Vagina (tissue), 2 donors: ENCODE data around the gene SDCBP2. TPM values are rescaled to one million over a fixed set of nuclear protein-coding genes. Genes with fewer than 3 reads are reported as not detected.

ENCODE experiments used
- DNase-seq, 2 donors: peaks; one replicate each; pipeline ENCODE4 v3.0.0-alpha.2; 2017; ENCODE audit errors: extremely low spot score in 2 of 2
- H3K27ac ChIP-seq: fragments of 200-600 bp; sonication (generic); one replicate; pipeline ENCODE4 v1.5.1; 2019
- H3K27me3 ChIP-seq: fragments of 200-600 bp; sonication (generic); one replicate; pipeline ENCODE4 v1.5.1; 2019
- H3K36me3 ChIP-seq, 2 donors: fragments of 200-600 bp; sonication (generic); one replicate each; pipeline ENCODE4 v1.5.1; 2017 to 2019
- H3K4me1 ChIP-seq: fragments of 200-600 bp; sonication (generic); one replicate; pipeline ENCODE4 v1.5.1; 2019
- H3K4me3 ChIP-seq, 2 donors: fragments of 200-600 bp; sonication (generic); 1 replicate in 1 of 2; 2 replicates in 1 of 2; pipeline ENCODE4 v1.5.1; 2016 to 2019
- H3K9me3 ChIP-seq: fragments of 200-600 bp; sonication (generic); one replicate; pipeline ENCODE4 v1.5.1; 2019
- CTCF ChIP-seq, 3 experiments: fragments of 450-650 bp in 2 of 3; fragments of 200-600 bp in 1 of 3; sonication (generic) in 1 of 3; IDR thresholded peaks; one replicate each; pipeline ENCODE4 v1.5.1; 2017 to 2019; ENCODE audit warnings: antibody characterized with exemption in 3 of 3, mild to moderate bottlenecking in 2 of 3, moderate library complexity in 2 of 3
- POLR2A ChIP-seq, 2 donors: fragments of 450-650 bp; IDR thresholded peaks; one replicate each; pipeline ENCODE4 v1.6.1; 2017; ENCODE audit warnings: antibody characterized with exemption in 2 of 2, mild to moderate bottlenecking in 2 of 2, moderate library complexity in 2 of 2
- POLR2AphosphoS5 ChIP-seq, 2 donors: sonication (generic); formaldehyde crosslinking; IDR thresholded peaks; one replicate each; pipeline ENCODE4 v1.9.0; 2017; ENCODE audit warnings: antibody characterized with exemption in 2 of 2, mild to moderate bottlenecking in 2 of 2, low read depth in 1 of 2; ENCODE audit not compliant: insufficient read depth in 1 of 2
- intact Hi-C: fragments of 100-400 bp; cut with DNase I; formaldehyde crosslinking; loops from one replicate; pipeline ENCODE4 v1.15.1; 2023
- total RNA-seq: library from RNA; depleted of rRNA; stranded (reverse); fragments of >200 nt; gene quantifications from one replicate; pipeline ENCODE4 v1.2.3, GENCODE V29; 2016

The SDCBP2 gene
- total RNA-seq, 1 donor from 2014 or later: 43.5 TPM

- DNase-seq: no peak
- H3K36me3 ChIP-seq: no peaks in the 10 kb centered on the region
- intact Hi-C loops: no loop called here
Observed at GRCh38 chr20:1267809-1268374, 61.0 kb downstream of the SDCBP2 start.

GRCh38 chr20:1267161-1267560 is 61.8 kb downstream of the SDCBP2 start:
- peak overlapping the region; percentile 80 to 93 for H3K4me3 ChIP-seq
- peaks cover 19% of the 10 kb centered on the region for H3K4me1 ChIP-seq
- no peaks in the 10 kb centered on the region for H3K27me3 ChIP-seq
- no peak for TF ChIP-seq CTCF (IDR thresholded peaks at IDR 0.05)
- no peak for TF ChIP-seq POLR2AphosphoS5 (IDR thresholded peaks at IDR 0.05; ENCODE audit: insufficient read depth in 1 of 2, low read depth in 1 of 2)
- TF ChIP-seq POLR2A (IDR thresholded peaks at IDR 0.05): no peak
- H3K36me3 ChIP-seq: no peaks in the 10 kb centered on the region
- no peak for DNase-seq
- H3K9me3 ChIP-seq: no peaks in the 10 kb centered on the region
- H3K27ac ChIP-seq: peak overlapping the region; percentile 68
- intact Hi-C loops: no loop called here

More at GRCh38 chr20:1267809-1268374, 61.0 kb downstream of the SDCBP2 start:
- peaks cover 19% of the 10 kb centered on the region for H3K4me1 ChIP-seq
- H3K27ac ChIP-seq: no peak overlapping the region
- no peaks in the 10 kb centered on the region for H3K9me3 ChIP-seq
- H3K4me3 ChIP-seq: no peak overlapping the region
- TF ChIP-seq POLR2A (IDR thresholded peaks at IDR 0.05): no peak
- no peak for TF ChIP-seq CTCF (IDR thresholded peaks at IDR 0.05)
- TF ChIP-seq POLR2AphosphoS5 (IDR thresholded peaks at IDR 0.05; ENCODE audit: insufficient read depth in 1 of 2, low read depth in 1 of 2): no peak
- H3K27me3 ChIP-seq: no peaks in the 10 kb centered on the region

GRCh38 chr20:1266167-1266973 is 62.6 kb downstream of the SDCBP2 start, which contains the start of gene SNPH:
Gene SNPH, plus strand, starts transcription at chr20:1266294. Its CDS starts 29,946 bp downstream, at chr20:1296240.
- Histone ChIP-seq H3K4me3 (peak within 1 kb of the TSS; percentile 80 to 93), H3K36me3 (no peaks in the 10 kb centered on the region), H3K9me3 (no peaks in the 10 kb centered on the region), H3K4me1 (peaks cover 19% of the 10 kb centered on the region), H3K27ac (peak within 1 kb of the TSS; percentile 68), H3K27me3 (no peaks in the 10 kb centered on the region)
- TF ChIP-seq POLR2AphosphoS5 (IDR thresholded peaks at IDR 0.05; ENCODE audit: insufficient read depth in 1 of 2, low read depth in 1 of 2) (peak in 1 of 2 donors; percentile 55), CTCF (IDR thresholded peaks at IDR 0.05) (no peak), POLR2A (IDR thresholded peaks at IDR 0.05) (no peak)
- intact Hi-C loops: no loop called here
- DNase-seq: no peak

- no peak for DNase-seq
- intact Hi-C loops: no loop called here
- peaks cover 19% of the 10 kb centered on the region for H3K4me1 ChIP-seq
- H3K27ac ChIP-seq: peak overlapping the region; percentile 68
- H3K9me3 ChIP-seq: no peaks in the 10 kb centered on the region
- no peaks in the 10 kb centered on the region for H3K27me3 ChIP-seq
- TF ChIP-seq CTCF (IDR thresholded peaks at IDR 0.05) (no peak), POLR2AphosphoS5 (IDR thresholded peaks at IDR 0.05; ENCODE audit: insufficient read depth in 1 of 2, low read depth in 1 of 2) (no peak), POLR2A (IDR thresholded peaks at IDR 0.05) (no peak)
- H3K4me3 ChIP-seq: peak overlapping the region; percentile 80 to 93
- no peaks in the 10 kb centered on the region for H3K36me3 ChIP-seq
Observed at GRCh38 chr20:1265916-1266166, 63.1 kb downstream of the SDCBP2 start.
